Ascending aorta (tissue), 2 donors: Measurements from ENCODE around the gene GABBR2. TPM values are rescaled to one million over a fixed set of nuclear protein-coding genes. Genes with fewer than 3 reads are reported as not detected.

Experiments used
- DNase-seq, 2 donors: peaks; one replicate each; pipeline ENCODE4 v3.0.0-alpha.2; 2019; ENCODE audit warnings: low spot score in 2 of 2
- H3K27ac ChIP-seq, 2 donors: fragments of 200-600 bp; sonication (generic); one replicate each; pipeline ENCODE4 v1.5.1; 2016 to 2017; ENCODE audit warnings: mild to moderate bottlenecking in 1 of 2
- H3K27me3 ChIP-seq: fragments of 200-600 bp; sonication (generic); one replicate; pipeline ENCODE4 v1.5.1; 2017
- H3K36me3 ChIP-seq, 2 donors: fragments of 200-600 bp; sonication (generic); one replicate each; pipeline ENCODE4 v1.5.1; 2016
- H3K4me1 ChIP-seq, 2 donors: fragments of 200-600 bp; sonication (generic); one replicate each; pipeline ENCODE4 v1.5.1; 2016 to 2017; ENCODE audit warnings: mild to moderate bottlenecking in 1 of 2
- H3K4me3 ChIP-seq, 2 donors: fragments of 200-600 bp; sonication (generic); one replicate each; pipeline ENCODE4 v1.5.1; 2016 to 2017; ENCODE audit warnings: mild to moderate bottlenecking in 1 of 2
- H3K9me3 ChIP-seq, 2 donors: fragments of 200-600 bp; sonication (generic); one replicate each; pipeline ENCODE4 v1.5.1; 2016
- intact Hi-C: fragments of 100-400 bp; cut with DNase I; formaldehyde crosslinking; loops from one replicate; pipeline ENCODE4 v1.15.1; 2023
- total RNA-seq: library from RNA; depleted of rRNA; stranded (reverse); fragments of >200 nt; gene quantifications from one replicate; pipeline ENCODE4 v1.1.0, GENCODE V29; 2016
- TF ChIP-seq, protein P1 (sequence below), 3 experiments: fragments of 200-600 bp in 2 of 3; fragments of 450-650 bp in 1 of 3; sonication (generic) in 2 of 3; IDR thresholded peaks; one replicate each; pipeline ENCODE4 v1.5.1; 2016 to 2019; ENCODE audit warnings: antibody characterized with exemption in 3 of 3, mild to moderate bottlenecking in 1 of 3, moderate library complexity in 1 of 3

Gene GABBR2
- total RNA-seq, 1 donor from 2014 or later: not detected

DNA sequence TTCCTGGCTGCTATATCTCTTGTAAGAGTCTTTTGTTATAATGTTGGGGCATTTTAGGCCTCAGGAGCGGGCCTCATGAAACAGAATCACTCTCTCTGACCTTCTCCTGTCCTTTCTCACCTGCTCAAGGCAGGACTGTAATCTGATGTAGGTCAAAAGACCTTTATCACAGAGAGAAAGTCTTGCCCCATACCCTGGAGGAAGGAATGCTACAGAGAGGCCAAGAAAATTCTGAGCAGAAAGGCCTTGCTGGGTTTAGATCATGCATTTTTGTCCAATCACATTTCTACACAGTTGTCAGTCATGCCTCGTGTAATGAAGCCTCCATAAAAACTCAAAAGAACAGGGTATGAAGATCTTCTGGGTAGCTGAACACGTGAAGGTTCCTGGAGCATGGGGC, 408.1 kb downstream of the GABBR2 start:
- H3K27me3 ChIP-seq: no peaks in the 10 kb centered on the region
- H3K4me1 ChIP-seq: no peaks in the 10 kb centered on the region
- intact Hi-C loops: no loop called here
- H3K27ac ChIP-seq: no peak overlapping the region
- H3K4me3 ChIP-seq: no peak overlapping the region
- no peaks in the 10 kb centered on the region for H3K9me3 ChIP-seq
- TF ChIP-seq, protein P1, sequence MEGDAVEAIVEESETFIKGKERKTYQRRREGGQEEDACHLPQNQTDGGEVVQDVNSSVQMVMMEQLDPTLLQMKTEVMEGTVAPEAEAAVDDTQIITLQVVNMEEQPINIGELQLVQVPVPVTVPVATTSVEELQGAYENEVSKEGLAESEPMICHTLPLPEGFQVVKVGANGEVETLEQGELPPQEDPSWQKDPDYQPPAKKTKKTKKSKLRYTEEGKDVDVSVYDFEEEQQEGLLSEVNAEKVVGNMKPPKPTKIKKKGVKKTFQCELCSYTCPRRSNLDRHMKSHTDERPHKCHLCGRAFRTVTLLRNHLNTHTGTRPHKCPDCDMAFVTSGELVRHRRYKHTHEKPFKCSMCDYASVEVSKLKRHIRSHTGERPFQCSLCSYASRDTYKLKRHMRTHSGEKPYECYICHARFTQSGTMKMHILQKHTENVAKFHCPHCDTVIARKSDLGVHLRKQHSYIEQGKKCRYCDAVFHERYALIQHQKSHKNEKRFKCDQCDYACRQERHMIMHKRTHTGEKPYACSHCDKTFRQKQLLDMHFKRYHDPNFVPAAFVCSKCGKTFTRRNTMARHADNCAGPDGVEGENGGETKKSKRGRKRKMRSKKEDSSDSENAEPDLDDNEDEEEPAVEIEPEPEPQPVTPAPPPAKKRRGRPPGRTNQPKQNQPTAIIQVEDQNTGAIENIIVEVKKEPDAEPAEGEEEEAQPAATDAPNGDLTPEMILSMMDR (IDR thresholded peaks at IDR 0.05): no peak
- DNase-seq: no peak
- H3K36me3 ChIP-seq: no peaks in the 10 kb centered on the region

DNA sequence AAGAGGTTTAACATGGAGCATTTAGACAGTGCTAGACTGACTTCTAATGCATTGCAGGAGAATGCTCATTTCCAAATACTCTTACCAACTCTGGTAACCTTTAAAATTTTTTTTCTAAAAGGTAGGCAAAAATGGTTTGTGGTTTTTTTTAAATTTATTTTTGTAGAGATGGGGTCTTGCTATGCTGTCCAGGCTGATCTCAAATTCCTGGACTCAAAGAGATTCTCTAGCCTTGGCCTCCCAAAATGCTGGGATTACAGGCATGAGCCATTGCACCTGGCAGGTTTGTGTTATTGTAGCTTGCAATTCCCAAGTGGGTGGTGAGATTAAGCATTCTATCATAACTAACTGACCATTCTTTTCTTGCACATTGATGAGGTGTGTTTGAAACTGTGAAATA, 410.3 kb downstream of the GABBR2 start:
- Histone ChIP-seq H3K4me1 (no peaks in the 10 kb centered on the region), H3K27me3 (no peaks in the 10 kb centered on the region), H3K27ac (no peak overlapping the region), H3K36me3 (no peaks in the 10 kb centered on the region), H3K9me3 (no peaks in the 10 kb centered on the region), H3K4me3 (no peak overlapping the region)
- no peak for DNase-seq
- intact Hi-C loops: no loop called here
- TF ChIP-seq, protein P1 (IDR thresholded peaks at IDR 0.05): no peak

DNA sequence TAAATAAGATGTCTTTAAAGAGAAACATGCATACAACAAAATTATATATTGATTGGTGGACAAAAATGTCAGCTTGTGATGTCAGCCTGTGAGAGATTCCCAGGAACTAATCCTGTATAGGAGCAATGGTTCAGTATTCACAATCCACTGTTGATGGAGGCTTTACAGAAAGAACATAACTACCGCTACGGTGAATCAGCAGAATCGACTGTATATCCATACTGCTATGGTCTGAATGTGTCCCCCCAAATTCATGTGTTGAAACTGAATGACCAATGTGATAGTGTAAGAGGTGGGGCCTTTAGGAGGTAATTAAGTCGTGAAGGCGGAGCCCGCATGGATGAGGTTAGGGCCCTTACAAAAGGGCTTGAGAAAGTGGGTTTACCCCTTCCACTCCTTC, 412.9 kb downstream of the GABBR2 start:
- Histone ChIP-seq H3K4me3 (no peak overlapping the region), H3K27me3 (no peaks in the 10 kb centered on the region), H3K9me3 (no peaks in the 10 kb centered on the region), H3K27ac (no peak overlapping the region), H3K36me3 (no peaks in the 10 kb centered on the region), H3K4me1 (no peaks in the 10 kb centered on the region)
- intact Hi-C loops: no loop called here
- TF ChIP-seq, protein P1 (IDR thresholded peaks at IDR 0.05): no peak
- DNase-seq: no peak

DNA sequence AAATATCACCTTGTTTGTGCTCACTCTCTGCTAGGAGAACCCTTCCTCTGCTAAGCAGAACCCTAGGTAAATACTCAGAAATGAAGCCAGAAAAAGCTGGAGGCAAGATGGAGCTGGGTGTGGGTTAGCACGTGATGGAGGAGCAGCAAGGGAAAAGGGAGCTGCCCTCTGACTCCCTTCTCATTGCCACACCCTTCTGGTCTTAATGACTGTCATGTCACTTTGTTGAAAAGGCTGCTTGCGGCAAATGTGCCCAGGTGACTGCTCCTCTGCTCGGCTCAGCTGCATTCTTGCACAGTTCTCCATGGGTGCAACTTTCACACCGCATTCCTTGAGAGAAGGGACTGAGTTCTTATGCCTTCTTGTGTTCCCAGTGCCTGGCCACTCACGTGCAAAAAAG, 416.9 kb downstream of the GABBR2 start:
- Histone ChIP-seq H3K4me1 (no peaks in the 10 kb centered on the region), H3K27me3 (no peaks in the 10 kb centered on the region), H3K36me3 (no peaks in the 10 kb centered on the region), H3K27ac (no peak overlapping the region), H3K4me3 (no peak overlapping the region), H3K9me3 (no peaks in the 10 kb centered on the region)
- TF ChIP-seq, protein P1 (IDR thresholded peaks at IDR 0.05): no peak
- intact Hi-C loops: no loop called here
- DNase-seq: no peak

DNA sequence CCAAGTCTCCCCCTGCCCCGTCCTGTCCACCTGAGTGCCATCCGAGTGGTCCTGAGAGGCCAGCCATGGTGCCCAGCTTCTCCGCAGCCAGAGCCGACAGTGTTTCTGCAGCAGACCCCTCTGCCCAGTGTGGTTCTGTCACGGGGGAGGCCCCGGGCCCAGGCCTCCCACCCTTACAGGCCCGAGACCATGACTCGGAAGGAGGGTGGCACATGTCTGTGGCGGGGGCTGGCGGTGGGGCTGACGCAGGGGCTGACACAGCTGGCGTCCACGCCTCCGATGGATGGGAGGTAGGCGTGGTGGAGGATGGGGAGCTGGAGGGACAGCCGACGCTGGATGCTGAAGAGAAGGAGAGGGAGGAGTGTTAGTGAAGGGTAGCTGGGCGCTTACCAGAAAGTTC, 418.3 kb downstream of the GABBR2 start:
- DNase-seq: no peak
- no peaks in the 10 kb centered on the region for H3K36me3 ChIP-seq
- H3K27me3 ChIP-seq: no peaks in the 10 kb centered on the region
- no peak overlapping the region for H3K27ac ChIP-seq
- TF ChIP-seq, protein P1 (IDR thresholded peaks at IDR 0.05): no peak
- intact Hi-C loops: no loop called here
- H3K9me3 ChIP-seq: no peaks in the 10 kb centered on the region
- H3K4me3 ChIP-seq: no peak overlapping the region
- no peaks in the 10 kb centered on the region for H3K4me1 ChIP-seq

DNA sequence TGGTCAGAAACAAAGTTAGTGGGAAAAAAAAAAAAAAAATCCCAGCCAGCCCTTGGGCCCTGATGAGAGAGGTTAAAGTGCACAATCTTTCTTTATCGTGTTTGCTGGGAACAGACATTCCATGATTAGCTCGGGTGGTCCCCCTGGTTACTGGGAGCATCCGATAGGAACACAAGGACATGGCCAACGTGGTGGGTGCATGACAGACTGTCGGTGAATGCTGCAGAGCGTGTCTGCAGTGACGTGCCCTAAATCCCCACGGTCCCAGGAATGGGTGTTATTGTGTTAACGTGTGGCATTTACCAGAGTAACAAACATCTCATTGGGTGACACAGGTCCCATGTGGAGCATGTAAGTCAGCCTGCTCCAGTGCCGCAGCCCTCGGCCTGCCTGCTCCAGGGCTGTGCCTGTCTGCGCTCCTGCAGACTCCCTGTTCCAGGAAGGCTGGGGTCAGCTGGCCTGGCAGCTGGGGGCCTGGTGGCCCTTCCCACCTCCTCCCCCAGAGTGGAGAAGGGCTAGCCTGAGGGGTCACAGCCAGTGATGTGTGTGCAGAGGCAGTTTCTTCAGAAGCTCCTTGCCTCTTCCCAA, 419.0 kb downstream of the GABBR2 start:
- Histone ChIP-seq H3K4me1 (no peaks in the 10 kb centered on the region), H3K36me3 (no peaks in the 10 kb centered on the region), H3K4me3 (no peak overlapping the region), H3K27me3 (no peaks in the 10 kb centered on the region), H3K27ac (no peak overlapping the region), H3K9me3 (no peaks in the 10 kb centered on the region)
- TF ChIP-seq, protein P1 (IDR thresholded peaks at IDR 0.05): no peak
- DNase-seq: no peak
- intact Hi-C loops: no loop called here
